Measurements from ENCODE around the gene WIPF3. TPM values are rescaled to one million over a fixed set of nuclear protein-coding genes. Genes with fewer than 3 reads are reported as not detected.

The WIPF3 gene
- total RNA-seq, 1 experiment from 2014 or later, result 0.26 TPM

- no peak for TF ChIP-seq CTCF (conservative IDR thresholded peaks at IDR 0.05)
- no peak for TF ChIP-seq EZH2 (IDR thresholded peaks at IDR 0.05; ENCODE audit: low read depth)
- Histone ChIP-seq H3K9me2 (ENCODE audit: insufficient read depth) (no peaks in the 10 kb centered on the region), H3F3A (ENCODE audit: insufficient read depth, low read depth) (no peaks in the 10 kb centered on the region), H2AFZ (no peak overlapping the region), H3K27ac (no peak overlapping the region), H3K9me3 (ENCODE audit: insufficient read depth, low read depth) (no peaks in the 10 kb centered on the region), H3K4me2 (no peak overlapping the region), H3K4me1 (replicated peaks; ENCODE audit: insufficient read depth) (no peaks in the 10 kb centered on the region), H3K4me3 (no peak overlapping the region), H4K20me1 (ENCODE audit: insufficient read depth) (no peaks in the 10 kb centered on the region), H3K36me3 (ENCODE audit: low read depth) (no peaks in the 10 kb centered on the region), H3K27me3 (ENCODE audit: insufficient read depth, low read depth) (no peaks in the 10 kb centered on the region), H3K79me2 (ENCODE audit: low read depth) (no peaks in the 10 kb centered on the region)
- CTCF ChIA-PET, result interaction anchor here (1.2 kb wide), 1 partner anchor 260 kb away, joined by 3 read pairs; no protein-coding TSS in a partner anchor
- intact Hi-C loops (cut with micrococcal nuclease; ENCODE audit: unreplicated experiment), result no loop called here
- no TSS peak for BruUV-seq (replicated peaks)
- POLR2A ChIA-PET (ENCODE audit: unreplicated experiment), result no interaction called here
- peak in 1 of 2 experiments; percentile 20 for DNase-seq
These were observed 90.5 kb downstream of the WIPF3 start for GRCh38 chr7:29896685-29897411.

GRCh38 chr7:29898301-29898700 is 92.0 kb downstream of the WIPF3 start:
- no peaks in the 10 kb centered on the region for H3K4me1 ChIP-seq (replicated peaks; ENCODE audit: insufficient read depth)
- no peaks in the 10 kb centered on the region for H3K27me3 ChIP-seq (ENCODE audit: insufficient read depth, low read depth)
- ChIA-PET CTCF (interaction anchor here (0.7 kb wide), 1 partner anchor 276 kb away, joined by 3 read pairs; no protein-coding TSS in a partner anchor), POLR2A (ENCODE audit: unreplicated experiment) (no interaction called here)
- H4K20me1 ChIP-seq (ENCODE audit: insufficient read depth), result no peaks in the 10 kb centered on the region
- H3K4me3 ChIP-seq, result no peak overlapping the region
- no peak overlapping the region for H3K27ac ChIP-seq
- H2AFZ ChIP-seq, result no peak overlapping the region
- DNase-seq, result no peak
- no TSS peak for BruUV-seq (replicated peaks)
- intact Hi-C loops (cut with micrococcal nuclease; ENCODE audit: unreplicated experiment), result no loop called here
- H3K36me3 ChIP-seq (ENCODE audit: low read depth), result no peaks in the 10 kb centered on the region
- no peak overlapping the region for H3K4me2 ChIP-seq
- no peaks in the 10 kb centered on the region for H3K9me3 ChIP-seq (ENCODE audit: insufficient read depth, low read depth)
- H3K9me2 ChIP-seq (ENCODE audit: insufficient read depth), result no peaks in the 10 kb centered on the region
- H3F3A ChIP-seq (ENCODE audit: insufficient read depth, low read depth), result no peaks in the 10 kb centered on the region
- H3K79me2 ChIP-seq (ENCODE audit: low read depth), result no peaks in the 10 kb centered on the region
- TF ChIP-seq EZH2 (IDR thresholded peaks at IDR 0.05; ENCODE audit: low read depth) (no peak), CTCF (conservative IDR thresholded peaks at IDR 0.05) (no peak)

GRCh38 chr7:29900745-29901144 is 94.4 kb downstream of the WIPF3 start:
- Histone ChIP-seq H3F3A (ENCODE audit: insufficient read depth, low read depth) (no peaks in the 10 kb centered on the region), H3K9me2 (ENCODE audit: insufficient read depth) (no peaks in the 10 kb centered on the region), H3K4me2 (no peak overlapping the region), H3K4me1 (replicated peaks; ENCODE audit: insufficient read depth) (no peaks in the 10 kb centered on the region), H3K79me2 (ENCODE audit: low read depth) (no peaks in the 10 kb centered on the region), H3K4me3 (no peak overlapping the region), H2AFZ (no peak overlapping the region), H4K20me1 (ENCODE audit: insufficient read depth) (no peaks in the 10 kb centered on the region), H3K9me3 (ENCODE audit: insufficient read depth, low read depth) (peaks cover under 1% of the 10 kb centered on the region; the same call in 1 of the 2 replicates), H3K36me3 (ENCODE audit: low read depth) (no peaks in the 10 kb centered on the region), H3K27ac (no peak overlapping the region), H3K27me3 (ENCODE audit: insufficient read depth, low read depth) (no peaks in the 10 kb centered on the region)
- no TSS peak for BruUV-seq (replicated peaks)
- TF ChIP-seq EZH2 (IDR thresholded peaks at IDR 0.05; ENCODE audit: low read depth), result no peak
- TF ChIP-seq CTCF (conservative IDR thresholded peaks at IDR 0.05), result no peak
- DNase-seq, result no peak
- intact Hi-C loops (cut with micrococcal nuclease; ENCODE audit: unreplicated experiment), result no loop called here
- CTCF ChIA-PET, result no interaction called here
- POLR2A ChIA-PET (ENCODE audit: unreplicated experiment), result no interaction called here
